HL-60 (cell line): ENCODE data around the gene ENOX1.

ENCODE experiments used
- DNase-seq, 2 experiments: peaks; one replicate each; pipeline ENCODE4 v3.0.0-alpha.2; 2010 to 2020; ENCODE audit warnings: low read depth in 1 of 2, low spot score in 1 of 2
- H3K27ac ChIP-seq: fragments of 250-450 bp; sonication (Bioruptor Pico); replicated peaks from 2 replicates; pipeline ENCODE4 v1.5.1; 2020; ENCODE audit warnings: mild to moderate bottlenecking, moderate library complexity
- H3K27me3 ChIP-seq: fragments of 250-450 bp; sonication (Bioruptor Pico); 2 replicates; pipeline ENCODE4 v1.5.1; 2021; ENCODE audit warnings: mild to moderate bottlenecking, moderate library complexity; ENCODE audit not compliant: insufficient read depth, poor library complexity, severe bottlenecking
- H3K4me3 ChIP-seq: replicated peaks from 2 replicates; pipeline ENCODE4 v1.5.1; 2011; ENCODE audit warnings: mild to moderate bottlenecking, control low read depth, low read length; ENCODE audit not compliant: insufficient read depth
- CTCF ChIP-seq: IDR thresholded peaks from one replicate; pipeline ENCODE4 v1.5.1; 2011; ENCODE audit warnings: low read length, control low read depth, inconsistent platforms; ENCODE audit not compliant: insufficient read depth
- GABPA ChIP-seq: IDR thresholded peaks from 2 replicates; pipeline ENCODE4 v1.6.1; 2012; ENCODE audit warnings: low read depth
- POLR2AphosphoS5 ChIP-seq: IDR thresholded peaks from 2 replicates; pipeline ENCODE4 v1.6.1; 2012; ENCODE audit warnings: low read depth
- REST ChIP-seq: IDR thresholded peaks from 2 replicates; pipeline ENCODE4 v1.6.1; 2012; ENCODE audit warnings: low read depth; ENCODE audit not compliant: insufficient replicate concordance
- SPI1 ChIP-seq: IDR thresholded peaks from 2 replicates; pipeline ENCODE4 v1.6.1; 2012; ENCODE audit warnings: low read depth, mild to moderate bottlenecking, borderline replicate concordance

ENOX1 gene

GRCh38 chr13:43364210-43365038 lies 422.3 kb downstream of the ENOX1 start:
- no peak for DNase-seq
- Histone ChIP-seq H3K27ac (no peak overlapping the region), H3K4me3 (no peak overlapping the region), H3K27me3 (peaks cover 6% of the 10 kb centered on the region)
- TF ChIP-seq GABPA (no peak), SPI1 (no peak), POLR2AphosphoS5 (no peak), CTCF (no peak)

GRCh38 chr13:43363156-43363953 lies 423.4 kb downstream of the ENOX1 start:
- Histone ChIP-seq H3K27ac (no peak overlapping the region), H3K27me3 (peaks cover 6% of the 10 kb centered on the region), H3K4me3 (no peak overlapping the region)
- DNase-seq, result no peak
- TF ChIP-seq CTCF, result no peak
- TF ChIP-seq POLR2AphosphoS5, result no peak
- no peak for TF ChIP-seq GABPA
- no peak for TF ChIP-seq REST
- TF ChIP-seq SPI1, result no peak

GRCh38 chr13:43362556-43362955 lies 424.2 kb downstream of the ENOX1 start:
- no peak for DNase-seq
- Histone ChIP-seq H3K27me3 (peaks cover 6% of the 10 kb centered on the region), H3K4me3 (no peak overlapping the region), H3K27ac (no peak overlapping the region)
- TF ChIP-seq GABPA, result no peak
- TF ChIP-seq POLR2AphosphoS5, result no peak

GRCh38 chr13:43360892-43361610 lies 425.7 kb downstream of the ENOX1 start:
- no peak overlapping the region for H3K27ac ChIP-seq
- no peak overlapping the region for H3K4me3 ChIP-seq
- H3K27me3 ChIP-seq, result peaks cover 6% of the 10 kb centered on the region
- no peak for TF ChIP-seq SPI1
- no peak for TF ChIP-seq REST
- no peak for TF ChIP-seq GABPA
- TF ChIP-seq CTCF, result no peak
- no peak for TF ChIP-seq POLR2AphosphoS5
- no peak for DNase-seq
